DMS 273 treated with DMSO at 0.1 percent for 48 hours (cell line): ENCODE data around the gene TEKT5.
"Not testable (repeated sequence)": the region's sequence is repeated elsewhere in the genome, so short reads cannot be mapped to it uniquely, and the experiment has no call there.

Experiments used
- DNase-seq: peaks from one replicate; lab custom pipeline; 2025; lab: John Stamatoyannopoulos, UW

TEKT5 gene

DNA sequence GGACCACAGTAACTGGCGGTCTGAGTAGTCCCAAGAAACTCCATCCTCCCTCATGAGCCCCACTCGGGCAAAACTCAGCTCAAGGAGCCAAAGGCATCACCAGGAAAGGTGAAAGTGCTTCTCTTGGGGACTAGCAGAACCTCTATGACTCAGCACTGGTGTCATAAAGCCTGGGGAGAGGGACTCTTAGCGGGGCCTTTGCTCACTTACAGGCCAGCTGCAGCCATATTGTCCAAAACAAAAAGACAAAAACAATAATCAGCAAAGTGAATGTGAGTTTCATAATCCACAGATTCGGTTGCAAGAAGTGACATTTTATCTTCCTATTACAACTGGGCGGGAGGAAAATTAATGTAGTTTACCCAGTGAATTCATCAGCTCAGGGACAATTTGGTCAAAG lies at the start of gene TEKT5:
Gene TEKT5, minus strand, starts transcription at position 101 of the 400 bp plus-strand sequence. Its CDS starts 57 bp downstream, at position 44.
- DNase-seq: no peak

GRCh38 chr16:10743610-10744369 lies 49.1 kb upstream of the TEKT5 start, which contains the start of gene NUBP1:
Gene NUBP1, plus strand, starts transcription at chr16:10743842. Its CDS starts 22 bp downstream, at chr16:10743864.
- DNase-seq: peak; percentile 92

GRCh38 chr16:10743227-10743609 lies 48.5 kb upstream of the TEKT5 start:
- no peak for DNase-seq

DNA sequence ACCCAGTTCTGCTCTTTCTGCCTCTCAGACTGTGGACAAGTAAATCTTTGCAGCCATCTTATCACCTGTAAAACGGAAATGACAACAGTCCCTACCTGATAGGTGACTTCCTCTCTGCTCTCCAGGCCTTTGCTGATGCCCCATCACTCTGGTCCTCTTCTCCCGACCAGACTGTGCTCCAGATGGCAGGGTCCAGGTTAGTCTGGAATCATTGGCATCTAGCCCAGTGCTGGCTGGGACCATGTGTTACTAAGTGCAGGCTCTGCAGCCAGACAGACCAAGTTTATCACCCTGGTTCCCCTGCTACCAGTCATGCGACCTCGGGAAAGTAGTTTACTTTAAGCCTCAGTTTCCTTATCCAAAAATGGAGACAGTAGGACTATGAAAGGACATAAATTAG lies 47.1 kb upstream of the TEKT5 start:
- DNase-seq: peak; percentile 90

DNA sequence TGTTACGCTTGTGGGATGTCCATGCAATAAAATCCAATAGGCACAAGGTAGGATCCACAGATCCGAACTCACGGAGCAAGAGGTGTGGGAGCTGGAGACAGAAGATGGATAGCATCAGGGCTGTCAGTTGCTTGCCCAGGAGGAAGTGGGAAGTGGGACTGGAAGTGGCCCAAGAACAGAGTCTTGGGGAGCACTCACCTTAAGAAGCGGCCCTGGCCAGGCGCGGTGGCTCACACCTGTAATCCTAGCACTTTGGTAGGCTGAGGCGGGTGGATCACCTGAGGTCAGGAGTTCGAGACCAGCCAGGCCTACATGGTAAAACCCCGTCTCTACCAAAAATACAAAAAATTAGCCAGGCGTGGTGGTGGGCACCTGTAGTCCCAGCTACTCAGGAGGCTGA lies 46.5 kb upstream of the TEKT5 start:
- not testable (repeated sequence) for DNase-seq

DNA sequence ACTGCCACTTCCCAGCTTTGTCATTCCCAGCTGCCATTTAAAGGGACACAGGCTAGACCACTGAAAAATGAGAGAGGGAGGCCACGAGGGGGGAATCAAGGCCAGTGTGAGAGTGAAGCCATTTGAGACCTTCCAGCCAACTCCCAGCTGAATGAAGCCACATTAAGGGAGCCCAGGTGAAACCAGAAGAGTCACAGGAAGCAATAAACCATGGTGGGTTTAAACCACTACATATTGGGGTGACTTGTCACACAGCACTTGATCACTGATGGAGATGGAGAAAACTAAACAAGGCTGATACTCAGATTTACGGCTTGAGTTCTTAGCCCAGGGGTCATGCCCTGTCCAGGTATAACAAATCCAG lies 46.1 kb upstream of the TEKT5 start:
- DNase-seq: no peak

DNA sequence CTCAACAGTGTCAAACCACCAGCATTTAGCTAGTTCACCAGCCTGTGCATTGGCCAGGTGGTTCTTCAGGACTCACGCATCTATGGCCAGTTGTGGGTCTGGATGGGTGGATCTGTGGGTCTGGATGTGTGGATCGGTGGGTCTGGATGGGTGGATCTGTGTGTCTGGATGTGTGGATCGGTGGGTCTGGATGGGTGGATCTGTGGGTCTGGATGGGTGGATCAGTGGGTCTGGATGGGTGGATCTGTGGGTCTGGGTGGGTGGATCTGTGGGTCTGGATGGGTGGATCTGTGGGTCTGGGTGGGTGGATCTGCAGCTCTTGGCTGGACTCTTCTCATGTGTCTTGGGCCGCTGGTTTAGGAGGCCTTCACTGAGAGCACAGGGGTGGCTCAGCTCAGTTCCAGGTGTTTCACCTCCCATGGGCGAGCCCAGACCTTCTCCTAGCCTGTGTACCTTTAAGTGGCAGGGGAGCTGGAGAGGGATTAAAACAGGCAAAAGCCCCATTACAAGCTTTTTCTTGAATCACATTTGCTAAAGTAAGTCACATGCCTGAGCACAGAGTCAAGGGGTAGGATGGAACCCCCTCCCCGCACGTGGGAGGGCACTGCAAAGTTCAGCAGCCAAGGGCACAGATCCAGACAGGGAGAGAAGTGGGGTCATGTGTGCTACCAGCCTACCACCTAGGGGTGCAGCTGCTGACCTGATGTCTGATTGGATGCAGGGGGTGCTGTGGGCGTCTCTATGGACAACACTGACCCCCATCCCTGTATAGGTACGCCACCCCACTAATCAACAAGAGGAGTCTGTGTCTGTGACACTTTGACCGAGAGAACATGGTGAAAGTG lies 45.5 kb upstream of the TEKT5 start:
- no peak for DNase-seq

DNA sequence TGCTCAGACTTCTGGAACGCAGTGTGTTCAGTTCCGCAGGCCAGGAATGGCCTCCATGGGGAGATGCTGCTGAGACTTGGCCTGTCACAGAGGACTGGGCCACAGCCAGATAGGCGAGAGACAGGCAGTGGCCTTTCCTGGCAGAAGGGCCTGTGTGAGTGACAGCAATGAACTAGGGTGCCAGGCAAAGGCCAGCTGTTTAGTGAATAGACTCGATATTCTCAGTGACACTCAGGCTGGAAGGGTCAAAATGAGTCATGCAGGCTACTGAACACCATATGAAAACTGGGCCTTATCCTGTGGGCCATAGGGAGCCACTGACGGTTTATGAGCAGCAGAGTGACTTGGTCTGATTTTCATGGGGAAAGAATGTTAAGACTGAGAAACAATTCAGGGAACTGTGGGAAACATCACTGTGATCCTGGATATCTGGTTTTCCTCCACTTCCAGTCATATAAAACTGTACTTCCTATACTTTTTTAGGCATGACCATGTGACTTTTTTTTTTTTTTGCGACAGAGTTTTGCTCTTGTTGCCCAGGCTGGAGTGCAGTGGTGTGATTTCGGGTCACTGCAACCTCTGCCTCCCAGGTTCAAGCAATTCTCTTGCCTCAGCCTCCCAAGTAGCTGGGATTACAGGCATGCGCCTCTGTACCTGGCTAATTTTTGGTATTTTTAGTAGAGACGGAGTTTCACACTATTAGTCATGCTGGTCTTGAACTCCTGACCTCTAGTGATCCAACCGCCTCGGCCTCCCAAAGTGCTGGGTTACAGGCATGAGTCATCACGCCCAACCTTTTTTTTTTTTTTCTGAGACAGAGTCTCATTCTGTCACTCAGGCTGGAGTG lies 43.7 kb upstream of the TEKT5 start:
- no peak for DNase-seq

DNA sequence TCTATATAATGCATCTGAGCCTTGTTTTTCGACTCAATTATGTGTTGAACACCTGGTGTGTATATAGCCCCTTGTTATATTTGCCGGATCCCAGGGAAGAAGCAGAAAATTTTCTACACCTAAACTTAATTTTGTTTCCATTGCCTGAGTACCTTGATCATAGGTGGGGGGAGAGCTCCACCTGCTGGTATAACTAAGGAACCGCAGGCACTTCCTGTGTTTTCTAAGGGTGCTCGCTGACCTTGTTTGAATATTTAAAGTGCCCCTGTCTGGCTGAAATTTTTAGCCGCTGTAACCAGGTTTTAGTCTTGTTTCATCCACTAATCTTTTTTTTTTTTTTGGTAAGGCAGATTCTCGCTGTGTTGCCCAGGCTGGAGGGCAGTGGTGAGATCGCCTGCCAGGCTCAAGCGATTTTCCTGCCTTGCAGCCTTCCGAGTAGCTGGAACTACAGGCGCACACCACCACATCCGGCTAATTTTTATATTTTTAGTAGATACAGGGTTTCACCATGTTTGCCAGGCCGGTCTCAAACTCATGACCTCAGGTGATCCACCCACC lies 42.4 kb upstream of the TEKT5 start:
- no peak for DNase-seq

- no peak for DNase-seq
Measured at GRCh38 chr16:10731790-10732189, 37.1 kb upstream of the TEKT5 start.

DNA sequence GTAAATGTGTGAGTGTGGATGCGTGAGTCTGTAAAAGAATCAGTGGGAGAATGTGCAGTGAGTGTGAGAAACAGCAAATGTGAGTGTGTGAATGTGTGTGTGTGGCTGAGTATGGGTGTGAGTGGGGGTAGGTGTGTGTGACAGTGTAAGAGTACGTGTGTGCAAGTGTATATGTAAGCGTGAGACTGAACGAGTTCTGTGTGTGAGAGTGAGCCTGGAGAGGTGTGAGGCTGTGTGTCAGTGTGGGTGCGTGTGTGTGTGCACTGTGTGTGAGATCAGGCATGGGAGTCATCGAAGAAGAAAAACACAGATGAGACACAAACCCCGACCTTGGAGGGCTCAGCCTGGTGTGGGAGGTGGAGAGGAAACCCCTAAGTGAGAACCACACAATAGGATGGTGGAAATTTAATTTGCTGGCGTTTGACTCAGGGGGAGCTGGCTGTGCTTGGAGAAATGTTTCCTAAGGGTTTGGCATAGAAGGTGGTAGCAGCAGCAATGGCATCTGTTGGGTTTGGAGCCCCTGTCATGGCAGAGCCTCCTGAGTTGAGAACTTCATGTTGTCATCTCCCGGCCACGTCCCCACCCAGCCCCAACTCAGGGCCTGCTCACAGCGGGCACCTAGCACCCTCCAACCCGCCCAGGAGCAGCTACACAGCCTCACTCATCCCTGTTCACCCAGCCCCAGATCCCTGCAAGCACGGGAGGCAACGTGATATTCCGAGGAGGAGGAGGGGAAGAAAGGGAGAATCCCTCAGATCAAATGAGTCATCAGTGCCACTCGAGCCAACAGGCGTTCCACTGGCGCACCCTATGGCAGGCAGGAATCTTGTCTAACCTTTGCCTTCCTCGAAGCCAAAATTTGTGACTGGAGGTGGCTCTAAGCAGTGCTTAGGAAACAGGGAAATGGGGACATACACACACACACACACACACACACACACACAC lies 34.6 kb upstream of the TEKT5 start:
- DNase-seq: peak; percentile 63

DNA sequence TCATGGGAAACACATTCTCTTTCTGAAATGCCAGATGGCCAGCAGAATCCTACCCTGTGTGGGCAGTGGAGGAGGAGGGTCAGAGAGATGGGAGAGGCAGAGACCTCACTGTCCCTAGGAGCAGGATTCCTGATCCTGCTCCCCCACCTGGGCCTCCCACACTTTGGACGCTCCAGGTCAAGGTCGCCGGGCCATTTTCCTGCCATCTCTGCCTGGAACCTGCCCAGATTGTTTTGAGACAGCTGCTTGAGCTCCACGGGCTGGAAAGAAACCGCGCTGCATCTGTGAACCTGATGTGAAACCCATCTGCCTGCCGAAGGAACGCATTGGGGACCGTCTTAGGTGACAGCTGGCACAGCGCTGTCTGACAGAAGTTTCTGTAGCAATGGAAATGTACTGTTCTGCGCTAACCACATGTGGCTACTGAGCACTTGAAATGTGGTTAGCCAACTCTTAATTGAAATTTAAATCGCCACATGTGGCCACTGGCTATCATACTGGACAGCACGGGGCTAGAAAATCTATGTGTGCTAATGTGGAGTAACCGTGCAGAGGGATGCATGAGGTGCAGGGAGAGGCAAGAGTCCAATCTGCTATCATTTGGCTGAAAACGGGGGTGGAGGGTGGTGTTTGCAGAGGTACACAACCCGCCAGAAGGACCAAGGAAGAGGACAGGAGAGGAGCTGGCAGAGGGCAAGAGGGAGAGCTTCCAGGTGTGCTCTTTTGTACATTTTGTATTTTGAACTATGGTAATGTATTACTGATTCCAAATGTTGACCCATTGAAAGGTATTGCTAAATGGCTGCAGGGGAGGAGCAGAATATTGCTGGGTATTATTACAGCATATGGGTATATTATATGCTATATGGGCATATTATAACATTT lies 33.5 kb upstream of the TEKT5 start:
- peak; percentile 89 for DNase-seq

GRCh38 chr16:10708969-10709368 lies 14.2 kb upstream of the TEKT5 start:
- DNase-seq: no peak

DNA sequence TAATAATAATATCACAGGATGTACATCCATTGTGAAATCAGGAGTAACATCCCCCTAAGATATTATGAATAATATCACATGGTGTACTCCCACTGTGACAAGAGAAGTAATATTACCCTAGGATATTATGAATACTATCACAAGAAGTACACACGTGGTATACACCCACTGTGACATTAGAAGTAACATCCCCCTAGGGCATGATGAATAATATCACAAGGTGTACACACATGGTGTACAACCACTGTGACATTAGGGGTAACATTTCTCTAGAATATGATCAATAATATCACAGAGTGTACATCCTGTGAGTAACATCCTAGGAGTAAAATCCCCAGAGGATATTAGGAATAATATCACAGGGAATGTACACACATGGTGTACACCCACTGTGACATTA lies 5.0 kb upstream of the TEKT5 start:
- no peak for DNase-seq

DNA sequence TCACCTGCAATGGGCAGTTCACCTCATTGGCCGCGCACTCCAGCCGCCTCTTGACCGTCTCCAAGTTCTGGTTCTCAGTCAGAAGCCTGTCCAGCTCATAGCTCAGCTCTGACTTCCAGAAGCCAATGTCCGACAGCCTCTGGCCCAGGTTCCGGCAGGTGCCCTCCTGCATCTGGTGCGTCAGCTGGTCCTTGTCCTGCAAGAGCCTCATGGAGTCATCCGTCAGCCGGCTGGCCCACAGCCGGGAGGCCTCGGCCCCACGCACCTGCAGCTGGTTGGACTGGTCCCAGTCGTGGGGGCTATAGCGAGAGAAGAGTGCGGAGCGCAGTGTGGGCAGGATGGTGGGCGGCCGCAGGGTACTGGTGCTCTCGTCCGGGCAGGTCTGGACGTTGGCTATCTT lies 424 bp downstream of the TEKT5 start:
- DNase-seq: no peak

DNA sequence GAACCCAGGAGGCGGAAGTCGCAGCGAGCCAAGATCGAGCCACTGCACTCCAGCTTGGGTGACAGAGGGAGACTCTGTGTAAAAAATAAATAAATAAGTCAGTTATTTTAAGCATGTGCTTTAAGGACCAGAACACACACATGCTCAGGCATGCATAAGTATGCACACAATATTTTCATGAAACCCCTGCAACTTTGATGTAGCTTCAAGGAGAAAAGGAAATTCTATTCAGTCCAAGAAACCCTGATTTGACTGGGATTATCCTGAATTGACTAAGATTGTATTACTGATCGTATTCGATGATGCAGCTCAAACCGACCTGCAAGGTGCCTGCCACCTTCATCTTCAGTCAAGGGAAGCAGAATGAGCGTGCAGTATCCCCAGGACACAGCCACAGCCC lies 841 bp downstream of the TEKT5 start:
- DNase-seq: no peak

- DNase-seq: no peak
Measured at GRCh38 chr16:10692470-10692869, 2.3 kb downstream of the TEKT5 start.

- no peak for DNase-seq
Measured at GRCh38 chr16:10688726-10689125, 6.0 kb downstream of the TEKT5 start.

DNA sequence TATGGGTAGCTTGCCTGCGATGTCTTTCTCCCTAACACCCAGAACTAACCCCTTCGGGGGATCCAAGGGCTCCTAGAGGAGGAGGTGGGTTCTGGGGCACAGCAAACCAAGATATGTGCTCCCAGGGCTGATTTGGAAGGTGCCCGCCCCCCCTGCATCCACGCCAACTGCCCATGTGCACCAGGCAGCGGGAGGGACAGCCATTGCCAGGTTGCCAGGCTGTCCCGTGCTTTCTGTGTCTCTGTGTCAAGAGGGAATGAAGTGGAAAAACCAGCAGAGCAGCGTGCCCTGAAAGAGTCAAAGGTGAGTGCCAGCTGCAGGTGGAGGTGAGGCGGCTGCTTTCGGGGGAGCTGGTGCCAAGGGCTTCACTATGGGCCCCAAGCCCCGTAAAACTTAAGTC lies 6.4 kb downstream of the TEKT5 start:
- no peak for DNase-seq

- no peak for DNase-seq
Measured at GRCh38 chr16:10685709-10686108, 9.0 kb downstream of the TEKT5 start.
